Stimulated activated CD8-positive, alpha-beta memory T cell treated with anti-CD3 and anti-CD28 coated beads, Interleukin-2, amount 100 ng/mL, for 48 hours (primary cell): ENCODE measurements around the gene MAD1L1.
A peak's percentile ranks its signal among the peaks of the same experiment; 100 is the strongest.

Experiments used
- DNase-seq, 2 donors: peaks; one replicate each; pipeline ENCODE4 v3.0.0-alpha.2; 2020; ENCODE audit warnings: low read depth in 2 of 2

Gene MAD1L1

GRCh38 chr7:2141021-2141410 lies 91.7 kb downstream of the MAD1L1 start:
- DNase-seq = no peak

GRCh38 chr7:2140216-2141020 lies 92.3 kb downstream of the MAD1L1 start:
- no peak for DNase-seq

GRCh38 chr7:2139004-2139699 lies 93.6 kb downstream of the MAD1L1 start:
- DNase-seq = no peak

- peak; percentile 14 to 34 for DNase-seq
These were observed 94.5 kb downstream of the MAD1L1 start for GRCh38 chr7:2138146-2138765.

- no peak for DNase-seq
These were observed 98.0 kb downstream of the MAD1L1 start for GRCh38 chr7:2134740-2135139.

GRCh38 chr7:2132243-2132642 lies 100.5 kb downstream of the MAD1L1 start:
- DNase-seq = no peak

GRCh38 chr7:2131800-2132199 lies 100.9 kb downstream of the MAD1L1 start:
- DNase-seq = no peak

GRCh38 chr7:2131341-2131740 lies 101.4 kb downstream of the MAD1L1 start:
- DNase-seq = no peak

- DNase-seq = no peak
These were observed 102.7 kb downstream of the MAD1L1 start for GRCh38 chr7:2130096-2130375.

GRCh38 chr7:2129323-2130095 lies 103.2 kb downstream of the MAD1L1 start:
- no peak for DNase-seq

GRCh38 chr7:2128601-2129322 lies 104.0 kb downstream of the MAD1L1 start:
- no peak for DNase-seq

GRCh38 chr7:2126621-2127020 lies 106.1 kb downstream of the MAD1L1 start:
- DNase-seq = no peak

GRCh38 chr7:2125931-2126330 lies 106.8 kb downstream of the MAD1L1 start:
- DNase-seq = no peak

GRCh38 chr7:2124604-2125345 lies 108.0 kb downstream of the MAD1L1 start:
- no peak for DNase-seq

- DNase-seq = no peak
These were observed 108.8 kb downstream of the MAD1L1 start for GRCh38 chr7:2123916-2124315.

- no peak for DNase-seq
These were observed 109.4 kb downstream of the MAD1L1 start for GRCh38 chr7:2123360-2123759.

GRCh38 chr7:2122651-2123050 lies 110.1 kb downstream of the MAD1L1 start:
- no peak for DNase-seq

- no peak for DNase-seq
These were observed 111.6 kb downstream of the MAD1L1 start for GRCh38 chr7:2120841-2121830.

GRCh38 chr7:2120251-2120660 lies 112.5 kb downstream of the MAD1L1 start:
- no peak for DNase-seq
